SU-DHL-6 (cell line): ENCODE measurements around the gene PDE4C.

Experiments
- H2AFZ ChIP-seq: fragments of 200-600 bp; sonication (generic); 2 replicates; pipeline ENCODE4 v1.6.1; 2014; ENCODE audit warnings: low read depth, mild to moderate bottlenecking, moderate library complexity, mixed read lengths, antibody characterized with exemption, low read length; ENCODE audit not compliant: severe bottlenecking
- H3F3A ChIP-seq: fragments of 200-600 bp; shearing (Covaris generic); 2 replicates; pipeline ENCODE4 v1.6.0; 2016; ENCODE audit warnings: antibody characterized with exemption, mild to moderate bottlenecking; ENCODE audit not compliant: insufficient read depth
- H3K27ac ChIP-seq: fragments of 200-600 bp; sonication (generic); 2 replicates; pipeline ENCODE4 v1.5.1; 2016; ENCODE audit warnings: low read depth, mild to moderate bottlenecking, low read length, moderate library complexity, mixed read lengths
- H3K27me3 ChIP-seq: fragments of 200-600 bp; sonication (generic), shearing (Covaris generic); 2 replicates; pipeline ENCODE4 v1.6.0; 2014; ENCODE audit warnings: mild to moderate bottlenecking, low read length
- H3K36me3 ChIP-seq: fragments of 200-600 bp; sonication (generic); 2 replicates; pipeline ENCODE4 v1.6.1; 2014; ENCODE audit warnings: mild to moderate bottlenecking, low read length, mixed read lengths
- H3K4me2 ChIP-seq: fragments of 300-600, 200-600 bp; shearing (Covaris generic), sonication (generic); 2 replicates; pipeline ENCODE4 v1.6.0; 2014; ENCODE audit warnings: low read length, low read depth, mild to moderate bottlenecking; ENCODE audit not compliant: poor library complexity, severe bottlenecking
- H3K4me3 ChIP-seq: fragments of 200-600 bp; sonication (generic); 2 replicates; pipeline ENCODE4 v1.5.1; 2014; ENCODE audit warnings: antibody characterized with exemption, low read length, mild to moderate bottlenecking, mixed read lengths; ENCODE audit not compliant: insufficient read depth, poor library complexity, severe bottlenecking
- H3K79me2 ChIP-seq: fragments of 200-600 bp; sonication (generic); 2 replicates; pipeline ENCODE4 v1.6.1; 2014; ENCODE audit warnings: mild to moderate bottlenecking, low read length, moderate library complexity; ENCODE audit not compliant: insufficient read depth
- H3K9ac ChIP-seq: fragments of 200-600 bp; sonication (generic); 2 replicates; pipeline ENCODE4 v1.7.0; 2014; ENCODE audit warnings: mild to moderate bottlenecking, low read length
- H3K9me2 ChIP-seq: fragments of 200-600 bp; sonication (generic); replicated peaks from 2 replicates; pipeline ENCODE4 v1.6.1; 2014; ENCODE audit warnings: low read length; ENCODE audit not compliant: insufficient read depth
- H3K9me3 ChIP-seq: fragments of 200-600 bp; sonication (generic); 2 replicates; pipeline ENCODE4 v1.6.1; 2014; ENCODE audit warnings: low read length, mixed read lengths; ENCODE audit not compliant: insufficient read depth
- H4K20me1 ChIP-seq: fragments of 200-600 bp; sonication (generic); 2 replicates; pipeline ENCODE4 v1.6.1; 2014; ENCODE audit warnings: low read depth, mild to moderate bottlenecking, antibody characterized with exemption, low read length, moderate library complexity, mixed read lengths
- EZH2phosphoT487 ChIP-seq: fragments of 200-600 bp; sonication (generic), shearing (Covaris generic); conservative IDR thresholded peaks from 2 replicates; pipeline ENCODE4 v1.6.1; 2018; ENCODE audit warnings: mild to moderate bottlenecking, antibody characterized with exemption, low read length, moderate library complexity, mixed read lengths
- TF ChIP-seq, protein P1 (sequence below): fragments of 200-600 bp; sonication (generic); IDR thresholded peaks from one replicate; pipeline ENCODE4 v1.5.1; 2017; ENCODE audit warnings: antibody characterized with exemption, mild to moderate bottlenecking, low read length, moderate library complexity; ENCODE audit not compliant: insufficient read depth, poor library complexity, severe bottlenecking

Gene PDE4C

DNA sequence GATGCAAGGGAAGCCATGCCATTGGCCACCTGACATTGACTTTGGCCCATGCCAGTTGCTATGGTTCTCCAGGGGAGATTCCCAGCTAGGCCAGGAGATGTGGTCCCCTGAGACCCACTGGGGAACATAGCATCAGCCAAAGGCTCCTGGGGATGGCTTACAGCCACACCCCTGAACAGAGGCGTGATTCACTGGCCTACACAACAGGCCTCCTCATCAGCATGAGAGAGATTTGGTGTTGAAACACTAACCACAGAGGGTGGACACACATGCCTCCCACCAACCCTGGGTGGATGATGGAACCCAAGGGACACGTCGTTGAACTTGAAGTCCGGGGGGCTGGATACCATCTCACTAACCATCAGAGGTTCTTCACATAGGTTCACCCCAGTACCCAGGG, 33.7 kb upstream of the PDE4C start:
- H3K27ac ChIP-seq: no peak overlapping the region
- H4K20me1 ChIP-seq: no peaks in the 10 kb centered on the region
- H3F3A ChIP-seq: peaks cover 4% of the 10 kb centered on the region; the same call in 1 of the 2 replicates
- H3K36me3 ChIP-seq: no peaks in the 10 kb centered on the region
- no peak overlapping the region for H3K9ac ChIP-seq
- H3K9me2 ChIP-seq: no peaks in the 10 kb centered on the region
- H2AFZ ChIP-seq: no peak overlapping the region
- H3K4me3 ChIP-seq: no peak overlapping the region
- TF ChIP-seq EZH2phosphoT487: no peak
- TF ChIP-seq, protein P1, sequence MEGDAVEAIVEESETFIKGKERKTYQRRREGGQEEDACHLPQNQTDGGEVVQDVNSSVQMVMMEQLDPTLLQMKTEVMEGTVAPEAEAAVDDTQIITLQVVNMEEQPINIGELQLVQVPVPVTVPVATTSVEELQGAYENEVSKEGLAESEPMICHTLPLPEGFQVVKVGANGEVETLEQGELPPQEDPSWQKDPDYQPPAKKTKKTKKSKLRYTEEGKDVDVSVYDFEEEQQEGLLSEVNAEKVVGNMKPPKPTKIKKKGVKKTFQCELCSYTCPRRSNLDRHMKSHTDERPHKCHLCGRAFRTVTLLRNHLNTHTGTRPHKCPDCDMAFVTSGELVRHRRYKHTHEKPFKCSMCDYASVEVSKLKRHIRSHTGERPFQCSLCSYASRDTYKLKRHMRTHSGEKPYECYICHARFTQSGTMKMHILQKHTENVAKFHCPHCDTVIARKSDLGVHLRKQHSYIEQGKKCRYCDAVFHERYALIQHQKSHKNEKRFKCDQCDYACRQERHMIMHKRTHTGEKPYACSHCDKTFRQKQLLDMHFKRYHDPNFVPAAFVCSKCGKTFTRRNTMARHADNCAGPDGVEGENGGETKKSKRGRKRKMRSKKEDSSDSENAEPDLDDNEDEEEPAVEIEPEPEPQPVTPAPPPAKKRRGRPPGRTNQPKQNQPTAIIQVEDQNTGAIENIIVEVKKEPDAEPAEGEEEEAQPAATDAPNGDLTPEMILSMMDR: no peak
- H3K9me3 ChIP-seq: peaks cover 6% of the 10 kb centered on the region; the same call in 1 of the 2 replicates
- no peaks in the 10 kb centered on the region for H3K27me3 ChIP-seq
- no peaks in the 10 kb centered on the region for H3K79me2 ChIP-seq
- H3K4me2 ChIP-seq: no peak overlapping the region

- no peak overlapping the region for H3K4me3 ChIP-seq
- no peaks in the 10 kb centered on the region for H3K9me2 ChIP-seq
- H3F3A ChIP-seq: peaks cover 7% of the 10 kb centered on the region; the same call in 1 of the 2 replicates
- H3K27me3 ChIP-seq: no peaks in the 10 kb centered on the region
- no peak overlapping the region for H2AFZ ChIP-seq
- TF ChIP-seq, protein P1: no peak
- TF ChIP-seq EZH2phosphoT487: no peak
- no peaks in the 10 kb centered on the region for H3K36me3 ChIP-seq
- no peaks in the 10 kb centered on the region for H4K20me1 ChIP-seq
- no peak overlapping the region for H3K27ac ChIP-seq
- H3K79me2 ChIP-seq: no peaks in the 10 kb centered on the region
- no peak overlapping the region for H3K9ac ChIP-seq
- H3K4me2 ChIP-seq: no peak overlapping the region
- peaks cover 7% of the 10 kb centered on the region; the same call in 1 of the 2 replicates for H3K9me3 ChIP-seq
These were observed 31.5 kb upstream of the PDE4C start for GRCh38 chr19:18257503-18258470.

GRCh38 chr19:18254546-18255503, 28.6 kb upstream of the PDE4C start:
- Histone ChIP-seq H3K9me3 (peaks cover 7% of the 10 kb centered on the region; the same call in 1 of the 2 replicates), H2AFZ (no peak overlapping the region), H3K79me2 (no peaks in the 10 kb centered on the region), H3K4me3 (no peak overlapping the region), H3K9ac (no peak overlapping the region), H3K36me3 (no peaks in the 10 kb centered on the region), H3K27ac (no peak overlapping the region), H3F3A (peaks cover 7% of the 10 kb centered on the region; the same call in 1 of the 2 replicates), H3K9me2 (no peaks in the 10 kb centered on the region), H4K20me1 (no peaks in the 10 kb centered on the region), H3K27me3 (no peaks in the 10 kb centered on the region), H3K4me2 (no peak overlapping the region)
- TF ChIP-seq EZH2phosphoT487: no peak
- TF ChIP-seq, protein P1: no peak
